ENCODE data around the gene ITPR3.

Gene ITPR3

DNA sequence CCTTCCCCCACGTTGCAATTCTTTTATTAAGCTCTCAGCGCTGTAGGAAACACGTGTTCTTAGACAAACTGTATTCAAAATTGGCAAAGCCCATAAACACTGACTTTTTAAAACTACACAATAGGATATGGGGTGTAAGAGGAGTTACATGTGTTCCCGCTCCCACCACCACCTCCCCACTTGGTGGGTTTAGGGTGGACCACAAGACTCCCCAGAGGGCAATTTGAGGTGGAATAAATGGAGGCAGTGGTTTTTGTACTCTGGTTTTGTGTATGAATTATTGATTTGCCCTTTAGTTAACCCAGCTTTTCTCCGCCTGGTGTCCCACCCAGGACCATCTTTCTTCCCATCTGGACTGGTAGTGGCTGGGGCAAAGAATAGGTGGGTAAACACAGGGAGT, 86.6 kb downstream of the ITPR3 start:
- no peak overlapping the region for H3K4me3 ChIP-seq (ENCODE audit: low read length)
- no peak for TF ChIP-seq CTCF (IDR thresholded peaks at IDR 0.05; ENCODE audit: insufficient read depth, low read depth, low read length, missing control alignments)
- no peak for DNase-seq (ENCODE audit: low read depth)

- no peak overlapping the region for H3K4me3 ChIP-seq (ENCODE audit: low read length)
- TF ChIP-seq CTCF (IDR thresholded peaks at IDR 0.05; ENCODE audit: insufficient read depth, low read depth, low read length, missing control alignments) = no peak
- DNase-seq (ENCODE audit: low read depth) = no peak
These were observed 87.5 kb downstream of the ITPR3 start for GRCh38 chr6:33708516-33709204.

GRCh38 chr6:33709605-33710295, 88.6 kb downstream of the ITPR3 start:
- no peak for DNase-seq (ENCODE audit: low read depth)
- H3K4me3 ChIP-seq (ENCODE audit: low read length) = no peak overlapping the region
- no peak for TF ChIP-seq CTCF (IDR thresholded peaks at IDR 0.05; ENCODE audit: insufficient read depth, low read depth, low read length, missing control alignments)

DNA sequence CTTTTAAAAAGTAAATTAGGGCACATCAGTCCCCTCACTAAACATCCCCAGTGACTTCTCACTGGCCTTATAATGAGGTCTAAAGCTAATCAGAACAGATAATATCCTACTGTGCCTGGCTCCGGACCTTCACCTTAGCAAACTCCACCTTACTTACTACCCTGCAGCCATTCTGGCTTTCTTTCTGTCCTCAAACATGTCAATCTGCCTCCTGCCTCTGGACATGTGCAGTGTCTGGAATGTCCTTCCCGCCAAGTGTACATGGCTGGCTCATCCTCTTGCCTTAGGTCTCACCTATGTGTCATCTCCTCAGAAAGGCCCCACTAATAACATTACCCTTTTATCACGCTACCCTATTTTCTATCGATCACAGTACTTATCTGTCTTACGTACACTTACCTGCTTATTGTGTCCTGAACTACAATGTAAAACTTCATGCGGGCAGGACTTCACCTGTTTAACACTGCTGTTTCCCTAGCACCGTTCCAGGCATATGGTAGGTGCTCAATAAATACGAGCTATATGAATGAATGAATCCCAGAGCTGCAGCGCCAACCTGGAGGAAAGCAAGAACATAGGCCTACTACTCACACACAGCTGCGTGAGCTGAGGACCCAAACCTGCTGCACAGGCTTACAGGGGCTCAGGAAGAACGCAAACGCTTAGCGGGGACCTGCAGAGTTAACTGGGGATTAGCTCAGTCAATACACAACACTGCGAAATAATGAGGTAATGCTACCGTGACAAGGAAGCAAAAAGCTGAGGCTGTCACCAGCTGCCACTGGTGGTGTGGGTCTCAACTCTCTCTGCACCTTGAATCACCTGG, 89.4 kb downstream of the ITPR3 start:
- DNase-seq (ENCODE audit: low read depth) = no peak
- no peak for TF ChIP-seq CTCF (IDR thresholded peaks at IDR 0.05; ENCODE audit: insufficient read depth, low read depth, low read length, missing control alignments)

GRCh38 chr6:33711140-33712129, 90.3 kb downstream of the ITPR3 start, which contains the start of gene UQCC2:
TSS of gene UQCC2 (minus strand) at chr6:33711700. CDS start at chr6:33711686, 14 bp downstream.
- peak within 1 kb of the TSS; percentile 91 for H3K4me3 ChIP-seq (ENCODE audit: low read length)
- TF ChIP-seq CTCF (IDR thresholded peaks at IDR 0.05; ENCODE audit: insufficient read depth, low read depth, low read length, missing control alignments) = peak; percentile 67
- DNase-seq (ENCODE audit: low read depth) = peak; percentile 97

More for the DNA sequence above, 89.4 kb downstream of the ITPR3 start:
- peak overlapping the region; percentile 91 for H3K4me3 ChIP-seq (ENCODE audit: low read length)

DNA sequence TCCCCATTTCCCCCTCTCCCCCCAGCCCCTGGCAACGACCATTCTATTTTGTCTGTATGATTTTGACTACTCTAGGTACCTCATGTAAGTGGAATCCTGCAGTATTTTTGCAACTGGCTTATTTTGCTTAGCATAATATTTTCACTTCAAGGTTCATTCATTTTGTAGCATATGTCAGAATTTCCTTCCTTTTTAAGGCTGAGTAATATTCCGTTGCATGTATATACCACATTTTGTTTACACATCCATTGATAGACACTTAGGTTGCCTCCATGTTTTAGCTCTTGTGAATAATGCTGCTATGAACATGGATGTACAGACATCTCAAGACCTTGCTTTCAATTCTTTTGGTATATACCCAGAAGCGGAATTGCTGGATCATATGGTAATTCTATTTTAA, 91.8 kb downstream of the ITPR3 start:
- no peak overlapping the region for H3K4me3 ChIP-seq (ENCODE audit: low read length)
- TF ChIP-seq CTCF (IDR thresholded peaks at IDR 0.05; ENCODE audit: insufficient read depth, low read depth, low read length, missing control alignments) = no peak
- DNase-seq (ENCODE audit: low read depth) = no peak
